OCI-LY3 (cell line): ENCODE data around the gene ZNF407.

Source experiments
- H2AFZ ChIP-seq: fragments of 200-600, 300-600 bp; shearing (Covaris generic); 2 replicates; pipeline ENCODE4 v1.6.0; 2014; ENCODE audit warnings: antibody characterized with exemption, low read depth, low read length
- H3K27ac ChIP-seq: fragments of 200-600, 300-600 bp; sonication (generic); 2 replicates; pipeline ENCODE4 v1.5.1; 2014; ENCODE audit warnings: mild to moderate bottlenecking, low read length, moderate library complexity, mixed read lengths
- H3K27me3 ChIP-seq: fragments of 200-600, 300-600 bp; sonication (generic); 2 replicates; pipeline ENCODE4 v1.6.1; 2014; ENCODE audit warnings: low read depth, low read length, mixed read lengths
- H3K36me3 ChIP-seq: fragments of 200-600, 300-600 bp; sonication (generic); replicated peaks from 2 replicates; pipeline ENCODE3; 2014; ENCODE audit warnings: low read depth, low read length, mixed read lengths
- H3K4me1 ChIP-seq: fragments of 300-600, 200-600 bp; sonication (generic); 2 replicates; pipeline ENCODE4 v1.6.1; 2014; ENCODE audit warnings: low read length, mixed read lengths
- H3K4me2 ChIP-seq: fragments of 200-600, 300-600 bp; sonication (generic); 2 replicates; pipeline ENCODE4 v1.6.1; 2014; ENCODE audit warnings: low read length, mixed read lengths
- H3K4me3 ChIP-seq: fragments of 300-600, 200-600 bp; sonication (generic); 2 replicates; pipeline ENCODE4 v1.5.1; 2014; ENCODE audit warnings: antibody characterized with exemption, mild to moderate bottlenecking, low read length, moderate library complexity
- H3K79me2 ChIP-seq: fragments of 300-600, 200-600 bp; shearing (Covaris generic); 2 replicates; pipeline ENCODE4 v1.6.1; 2014; ENCODE audit warnings: mild to moderate bottlenecking, low read length, mixed read lengths
- H3K9ac ChIP-seq: fragments of 300-600, 200-600 bp; shearing (Covaris generic); 2 replicates; pipeline ENCODE4 v1.6.0; 2014; ENCODE audit warnings: mild to moderate bottlenecking, low read length, moderate library complexity
- H3K9me3 ChIP-seq: fragments of 200-600, 300-600 bp; shearing (Covaris generic); 2 replicates; pipeline ENCODE4 v1.6.1; 2014; ENCODE audit warnings: low read length, mixed read lengths; ENCODE audit not compliant: insufficient read depth
- H4K20me1 ChIP-seq: fragments of 200-600, 300-600 bp; sonication (generic); 2 replicates; pipeline ENCODE4 v1.6.1; 2016; ENCODE audit warnings: low read length, mixed read lengths; ENCODE audit not compliant: insufficient read depth
- CTCF ChIP-seq: fragments of 200-600, 300-600 bp; sonication (generic); IDR thresholded peaks from 2 replicates; pipeline ENCODE4 v1.5.1; 2014; ENCODE audit warnings: antibody characterized with exemption, low read length, low read depth
- EZH2phosphoT487 ChIP-seq: fragments of 200-600 bp; shearing (Covaris generic); IDR thresholded peaks from 2 replicates; pipeline ENCODE4 v1.6.1; 2018; ENCODE audit warnings: antibody characterized with exemption, mixed run types, low read depth

The ZNF407 gene

GRCh38 chr18:75072672-75073371 lies 475.2 kb downstream of the ZNF407 start:
- no peaks in the 10 kb centered on the region for H3K27me3 ChIP-seq
- H4K20me1 ChIP-seq: no peaks in the 10 kb centered on the region
- peaks cover 1% of the 10 kb centered on the region; the same call in 1 of the 2 replicates for H3K9me3 ChIP-seq
- H3K79me2 ChIP-seq: no peaks in the 10 kb centered on the region
- no peak for TF ChIP-seq EZH2phosphoT487
- H3K4me2 ChIP-seq: no peak overlapping the region
- no peak overlapping the region for H3K27ac ChIP-seq
- no peak overlapping the region for H2AFZ ChIP-seq
- no peak overlapping the region for H3K4me3 ChIP-seq
- H3K4me1 ChIP-seq: peaks cover 10% of the 10 kb centered on the region
- H3K36me3 ChIP-seq: no peaks in the 10 kb centered on the region
- H3K9ac ChIP-seq: no peak overlapping the region

- H3K4me2 ChIP-seq: no peak overlapping the region
- no peak overlapping the region for H3K27ac ChIP-seq
- no peaks in the 10 kb centered on the region for H3K36me3 ChIP-seq
- peaks cover 6% of the 10 kb centered on the region; the same call in 1 of the 2 replicates for H3K9me3 ChIP-seq
- peaks cover 10% of the 10 kb centered on the region for H3K4me1 ChIP-seq
- TF ChIP-seq CTCF (no peak), EZH2phosphoT487 (no peak)
- H3K9ac ChIP-seq: no peak overlapping the region
- no peak overlapping the region for H2AFZ ChIP-seq
- no peaks in the 10 kb centered on the region for H3K27me3 ChIP-seq
- H4K20me1 ChIP-seq: no peaks in the 10 kb centered on the region
- no peak overlapping the region for H3K4me3 ChIP-seq
- no peaks in the 10 kb centered on the region for H3K79me2 ChIP-seq
Measured at GRCh38 chr18:75073654-75074053, 476.0 kb downstream of the ZNF407 start.

GRCh38 chr18:75074196-75075015 lies 476.7 kb downstream of the ZNF407 start:
- H3K4me1 ChIP-seq: peaks cover 10% of the 10 kb centered on the region

GRCh38 chr18:75075016-75075305 lies 477.3 kb downstream of the ZNF407 start:
- no peaks in the 10 kb centered on the region for H3K79me2 ChIP-seq
- no peak overlapping the region for H3K9ac ChIP-seq
- no peak overlapping the region for H3K27ac ChIP-seq
- no peak overlapping the region for H3K4me3 ChIP-seq
- no peaks in the 10 kb centered on the region for H3K27me3 ChIP-seq
- H3K4me1 ChIP-seq: peaks cover 10% of the 10 kb centered on the region
- no peaks in the 10 kb centered on the region for H3K36me3 ChIP-seq
- H2AFZ ChIP-seq: no peak overlapping the region
- no peak overlapping the region for H3K4me2 ChIP-seq
- no peaks in the 10 kb centered on the region for H4K20me1 ChIP-seq
- no peak for TF ChIP-seq EZH2phosphoT487
- no peak for TF ChIP-seq CTCF
- H3K9me3 ChIP-seq: peaks cover 6% of the 10 kb centered on the region; the same call in 1 of the 2 replicates

More at GRCh38 chr18:75074196-75075015, 476.7 kb downstream of the ZNF407 start:
- no peak overlapping the region for H3K27ac ChIP-seq
- no peak overlapping the region for H3K4me2 ChIP-seq
- H3K27me3 ChIP-seq: no peaks in the 10 kb centered on the region
- H3K36me3 ChIP-seq: no peaks in the 10 kb centered on the region
- H4K20me1 ChIP-seq: no peaks in the 10 kb centered on the region
- peaks cover 6% of the 10 kb centered on the region; the same call in 1 of the 2 replicates for H3K9me3 ChIP-seq
- no peak for TF ChIP-seq CTCF
- TF ChIP-seq EZH2phosphoT487: no peak
- no peaks in the 10 kb centered on the region for H3K79me2 ChIP-seq
- no peak overlapping the region for H3K4me3 ChIP-seq
- H2AFZ ChIP-seq: no peak overlapping the region
- H3K9ac ChIP-seq: no peak overlapping the region
